Activated T-cell treated with anti-CD3 and anti-CD28 coated beads for 4 hours (primary cell): ENCODE data around the gene PPM1A.

ENCODE experiments used
- DNase-seq: peaks from one replicate; pipeline ENCODE4 v3.0.0-alpha.2; 2020

Gene PPM1A

DNA sequence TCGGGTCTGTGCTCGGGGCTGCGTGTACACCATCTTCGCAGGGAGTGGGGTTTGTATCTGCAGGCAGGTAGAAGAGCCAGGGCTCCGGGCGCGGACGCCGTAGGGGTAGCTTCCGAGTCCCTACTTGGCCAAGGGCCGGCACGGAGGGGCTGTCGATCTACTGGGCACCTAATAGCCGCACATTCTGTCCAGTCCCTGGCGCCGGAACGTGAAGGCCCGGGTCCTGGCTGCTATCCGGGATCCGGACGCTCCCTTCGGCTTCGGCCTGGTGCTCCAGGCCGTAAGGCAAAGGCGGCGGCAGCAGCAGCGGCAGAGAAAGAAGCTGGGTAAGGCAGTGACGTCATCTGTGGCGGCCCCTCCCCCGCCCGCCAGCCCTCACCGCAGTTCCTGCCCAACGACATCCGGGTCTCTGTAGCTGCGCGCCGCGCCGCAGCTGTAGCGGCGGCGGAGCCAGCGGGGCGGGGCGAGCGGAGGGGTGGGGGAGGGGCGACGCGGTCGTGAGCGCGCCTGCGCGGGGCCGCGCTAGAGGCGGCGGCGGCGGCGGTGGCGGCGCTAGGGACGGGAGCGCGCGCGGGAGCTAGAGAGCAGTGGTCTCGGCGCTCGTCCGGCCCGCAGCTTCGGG is at the start of gene PPM1A:
TSS of gene PPM1A (plus strand) at position 525 of the 622 bp plus-strand sequence. CDS start 33,483 bp downstream, outside the sequence.
- peak; percentile 92 for DNase-seq

- no peak for DNase-seq
These were observed 49.7 kb upstream of the PPM1A start for GRCh38 chr14:60199321-60199720.

- DNase-seq: no peak
These were observed 44.7 kb upstream of the PPM1A start for GRCh38 chr14:60204104-60204842.

GRCh38 chr14:60204843-60205774 is 43.9 kb upstream of the PPM1A start:
- DNase-seq: no peak

DNA sequence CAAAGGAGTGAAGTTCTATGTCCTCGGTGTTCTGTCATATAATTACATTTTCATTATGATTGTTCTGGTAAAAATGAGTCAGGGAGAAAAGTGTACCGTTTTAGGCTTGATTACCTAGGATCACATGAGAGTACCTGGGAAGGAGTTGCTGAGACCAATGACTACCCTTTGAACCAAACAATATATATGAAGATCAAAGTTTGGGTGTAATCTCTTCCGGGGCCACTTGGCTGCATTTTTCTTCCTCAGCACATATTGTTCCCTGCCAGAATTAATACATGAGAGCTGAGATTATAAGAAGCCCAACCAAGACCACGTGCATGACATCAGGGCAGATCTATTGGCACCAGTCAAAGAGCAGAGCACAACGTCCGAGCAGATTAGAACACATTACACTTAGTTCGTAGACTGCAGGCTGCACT is 42.8 kb upstream of the PPM1A start:
- DNase-seq: no peak

DNA sequence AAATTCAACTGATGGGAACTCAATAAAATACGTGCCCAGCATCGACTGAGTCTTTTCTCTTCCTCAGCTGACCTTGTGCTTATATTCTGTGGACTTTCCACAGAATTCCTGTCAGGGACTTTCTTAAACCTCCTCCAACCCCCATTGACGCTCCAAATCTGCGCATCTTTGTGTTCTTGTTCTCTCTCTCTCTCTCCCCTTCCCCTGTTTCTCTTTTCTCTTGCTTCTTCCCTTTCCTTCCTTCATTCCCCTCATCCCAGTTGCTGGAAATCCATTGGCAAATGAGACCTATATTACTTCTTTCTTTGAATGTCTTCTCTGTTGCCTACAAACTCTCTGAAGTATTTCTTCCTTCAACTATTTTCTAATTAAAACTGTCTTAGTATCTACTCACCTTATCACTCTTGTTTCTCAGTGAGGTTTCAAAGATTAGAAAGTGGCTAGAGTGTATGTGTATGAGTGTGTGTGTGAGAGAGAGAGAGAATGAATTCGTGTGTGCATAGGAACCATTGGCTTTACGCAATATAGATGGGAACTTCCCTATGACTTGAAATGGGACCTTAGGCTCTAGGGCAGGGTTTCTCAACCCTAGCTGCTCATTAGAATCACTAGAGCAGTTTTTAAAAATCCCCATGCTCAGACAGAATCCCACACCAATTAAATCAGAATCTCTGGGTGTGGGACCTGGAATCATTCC is 42.0 kb upstream of the PPM1A start:
- DNase-seq: no peak

DNA sequence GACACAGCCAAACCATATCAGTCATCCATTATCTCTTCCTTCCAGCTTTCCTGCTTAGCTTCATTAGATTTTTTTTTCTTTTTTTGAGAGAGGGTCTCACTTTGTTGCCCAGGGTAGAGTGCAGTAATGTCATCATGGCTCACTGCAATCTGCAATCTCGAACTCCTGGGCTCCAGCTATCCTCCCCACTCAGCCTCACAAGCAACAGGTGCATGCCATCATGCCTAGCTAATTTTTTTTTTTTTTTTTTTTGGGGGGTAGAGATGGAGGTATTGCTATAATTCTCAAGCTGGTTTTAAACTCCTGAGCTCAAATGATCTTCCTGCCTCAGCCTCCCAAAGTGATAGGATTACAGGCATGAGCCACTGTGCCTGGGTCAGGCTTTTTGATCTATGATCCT is 38.3 kb upstream of the PPM1A start:
- DNase-seq: no peak

DNA sequence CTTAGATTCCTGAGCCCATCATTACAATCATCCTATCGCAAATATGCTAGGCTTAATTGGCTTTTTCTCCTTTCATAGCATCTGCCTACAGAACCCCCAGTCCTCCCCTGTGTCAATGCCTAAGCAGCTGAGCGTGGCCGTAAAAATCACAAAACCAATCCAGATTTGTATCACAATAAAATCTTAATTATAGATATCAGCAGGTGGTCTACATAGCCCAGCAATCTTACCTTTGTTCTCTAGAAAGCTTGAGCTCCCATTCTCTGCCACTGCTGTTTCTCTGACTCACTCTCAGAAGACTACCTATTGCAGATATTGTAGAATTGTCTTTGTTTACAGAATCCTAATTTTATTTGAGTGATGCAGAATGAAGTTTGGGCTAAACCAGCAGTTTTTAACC is 37.9 kb upstream of the PPM1A start:
- no peak for DNase-seq

DNA sequence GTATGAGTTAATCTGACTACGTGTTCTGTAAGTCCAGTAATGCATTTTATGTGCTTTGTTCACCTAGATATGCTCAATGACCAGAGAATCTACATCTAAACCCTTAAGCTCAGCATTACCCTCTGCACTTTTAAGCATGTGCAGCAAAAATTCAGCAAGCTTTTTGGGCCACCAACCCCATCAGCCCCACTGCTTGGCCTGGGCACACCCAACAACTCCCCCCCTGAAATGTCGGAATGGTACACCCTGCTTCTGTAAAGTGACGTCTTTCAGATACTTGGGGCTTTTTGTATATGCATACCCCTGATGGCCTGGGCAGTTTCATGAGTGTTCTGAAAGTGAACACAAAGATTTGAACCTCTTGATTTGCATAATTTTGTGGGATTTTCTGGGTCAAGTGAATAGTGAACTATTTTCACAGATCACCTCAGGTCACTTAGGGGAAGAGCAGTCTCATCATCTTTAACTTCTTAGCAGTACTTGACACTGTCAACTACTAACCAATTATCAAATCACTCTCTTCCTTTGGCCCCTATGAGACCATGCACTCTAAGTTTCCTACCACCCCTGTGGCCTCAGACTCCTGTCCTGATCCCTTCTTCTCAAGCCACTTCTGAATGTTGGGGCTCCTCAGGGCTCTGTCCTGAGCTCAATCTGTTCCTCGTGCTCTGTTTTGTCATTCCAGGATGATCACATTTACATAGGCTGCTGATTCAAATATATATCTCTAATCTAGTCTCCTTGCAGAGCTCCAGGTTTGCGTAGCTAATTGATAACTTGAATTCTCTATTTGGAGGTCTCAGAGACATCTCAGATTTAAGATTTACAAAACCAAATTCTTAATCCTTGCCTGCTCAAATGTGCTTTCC is 36.3 kb upstream of the PPM1A start:
- DNase-seq: no peak

DNA sequence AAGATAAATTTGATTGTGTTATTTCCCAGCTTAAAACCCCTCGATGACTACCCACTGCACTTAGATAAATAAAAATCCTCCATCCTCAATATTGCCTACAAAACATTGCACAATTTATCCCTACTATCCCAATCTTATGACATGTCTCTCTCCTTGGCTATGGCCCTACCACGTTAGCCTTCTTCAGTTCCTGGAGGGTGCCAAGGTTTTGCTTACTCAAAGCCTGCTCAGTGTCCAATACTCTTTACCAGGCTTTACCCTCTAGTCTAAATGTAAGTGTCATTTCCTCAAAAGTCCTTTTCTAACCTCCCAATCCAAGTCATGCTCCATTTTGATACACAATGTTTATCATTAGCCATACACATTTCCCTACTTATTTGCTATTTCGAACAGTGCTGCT is 35.0 kb upstream of the PPM1A start:
- no peak for DNase-seq

DNA sequence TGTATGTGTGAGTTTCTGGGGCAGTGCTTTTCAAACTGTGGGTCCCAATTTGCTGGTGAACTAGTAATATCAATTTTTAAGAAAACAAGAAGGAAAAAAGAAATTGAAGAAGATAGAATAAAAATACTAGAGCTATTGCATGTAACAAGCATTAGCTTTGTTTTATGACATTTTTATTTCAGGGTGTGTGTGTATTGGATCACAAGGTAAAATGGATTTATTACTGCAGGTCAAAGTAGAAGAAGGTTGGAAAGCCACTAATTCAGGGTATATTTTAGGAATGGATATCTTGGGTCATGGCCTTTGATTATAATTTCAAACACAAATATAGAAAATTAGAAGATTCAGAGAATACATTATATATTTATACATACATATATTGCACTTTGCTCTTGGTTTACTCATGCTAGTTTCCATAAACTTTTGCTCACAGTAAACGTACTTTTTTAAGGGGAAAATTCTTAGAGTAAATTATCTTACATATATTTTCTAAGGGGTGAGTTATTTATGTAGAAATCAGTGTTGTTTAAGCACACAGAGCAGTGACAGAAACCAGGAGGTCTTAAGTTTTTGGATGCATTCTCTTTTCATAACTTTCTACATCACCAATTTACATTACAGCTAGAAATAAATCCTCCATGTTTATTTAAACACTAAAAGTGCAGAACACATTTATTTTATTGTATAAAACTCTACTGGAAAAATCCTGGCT is 34.5 kb upstream of the PPM1A start:
- DNase-seq: no peak

DNA sequence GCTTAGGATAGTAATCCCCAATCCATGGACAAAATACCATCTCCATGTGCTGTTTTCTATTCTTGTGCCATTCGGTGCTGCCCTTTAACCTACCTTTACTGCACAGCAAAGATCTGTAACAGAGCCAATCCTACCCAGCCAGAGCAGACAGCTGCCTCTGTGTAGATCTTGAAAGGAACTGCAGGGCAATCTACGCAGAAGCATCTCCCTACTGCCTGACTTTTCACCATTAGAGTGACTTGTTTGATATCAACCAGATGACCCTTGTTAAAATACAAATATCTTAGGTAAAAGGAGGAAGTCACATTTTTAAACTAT is 33.9 kb upstream of the PPM1A start:
- DNase-seq: no peak

GRCh38 chr14:60215520-60216420 is 33.3 kb upstream of the PPM1A start:
- no peak for DNase-seq

DNA sequence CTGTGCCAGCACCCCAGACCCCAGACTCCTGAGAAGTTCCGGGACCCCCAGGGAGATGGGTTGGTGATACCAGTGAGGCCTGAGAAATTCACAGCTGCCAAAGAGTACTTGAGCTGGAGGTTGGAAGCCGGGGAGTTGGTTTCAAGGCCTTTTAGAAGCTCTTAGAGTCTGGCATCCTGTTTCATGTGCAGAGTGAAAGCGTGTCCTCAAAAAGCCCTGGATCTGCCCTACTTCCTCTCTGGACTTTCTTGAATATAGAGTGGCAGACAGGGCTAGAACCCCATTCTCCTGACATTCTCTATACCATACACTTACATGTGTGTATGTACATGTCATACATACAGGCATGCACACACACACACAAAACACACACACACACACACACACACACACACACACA is 31.3 kb upstream of the PPM1A start:
- no peak for DNase-seq

DNA sequence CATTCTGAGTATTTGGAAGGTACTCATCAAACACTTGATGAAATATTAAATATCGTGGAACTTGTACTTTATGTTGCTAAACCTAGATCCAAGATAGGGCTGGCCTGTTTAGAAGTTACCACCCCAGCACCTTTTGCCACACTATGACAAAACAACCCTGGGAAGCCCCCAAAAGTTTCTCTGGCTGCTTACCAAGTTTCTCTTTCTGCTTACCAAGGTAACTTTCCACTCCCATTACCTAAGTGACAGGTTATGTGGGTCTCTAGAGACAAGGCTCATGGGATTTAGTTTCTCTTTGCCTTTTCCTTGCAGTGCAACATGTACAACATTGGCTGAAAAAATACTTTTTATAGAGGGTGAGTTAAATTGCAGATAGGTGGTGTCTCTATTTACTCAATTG is 28.9 kb upstream of the PPM1A start:
- DNase-seq: no peak

GRCh38 chr14:60220917-60221316 is 28.1 kb upstream of the PPM1A start:
- no peak for DNase-seq

DNA sequence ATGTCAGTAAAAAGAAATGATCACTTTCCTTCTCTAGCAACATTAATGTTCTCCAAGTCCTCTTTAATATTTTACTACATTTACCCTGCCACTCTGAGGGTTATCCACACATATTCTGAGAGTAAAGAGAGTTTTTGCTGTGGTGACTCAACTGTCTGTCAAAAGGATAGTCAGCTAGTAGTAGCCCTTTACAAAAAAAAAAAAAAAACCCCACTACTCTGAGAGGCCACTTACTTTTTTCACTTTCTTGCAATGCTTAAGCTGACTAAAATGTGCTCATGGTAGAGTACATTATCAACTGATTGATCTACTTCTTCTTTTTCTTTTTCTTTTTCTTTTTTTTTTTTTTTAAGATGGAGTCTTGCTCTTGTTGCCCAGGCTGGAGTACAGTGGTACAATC is 27.6 kb upstream of the PPM1A start:
- no peak for DNase-seq

DNA sequence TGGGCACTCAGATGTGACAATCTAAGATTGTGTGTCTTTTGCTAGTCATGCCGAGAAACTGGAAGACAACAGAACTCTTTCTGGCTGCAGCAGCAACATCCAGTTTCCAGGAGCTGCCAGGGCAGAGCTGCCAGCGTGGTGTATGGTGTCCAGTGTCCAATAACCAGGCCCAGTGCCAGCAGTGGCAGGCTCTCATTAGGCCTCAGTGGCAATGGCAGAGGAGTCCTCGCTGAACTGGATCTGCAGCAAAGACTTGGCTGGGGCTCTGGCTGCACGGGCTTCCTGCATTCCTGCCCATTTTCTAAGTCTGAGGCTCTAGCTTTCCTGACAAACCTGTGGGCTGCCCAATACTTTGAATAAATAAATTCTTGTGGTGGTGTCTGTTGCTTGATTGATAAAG is 26.2 kb upstream of the PPM1A start:
- no peak for DNase-seq

GRCh38 chr14:60225265-60225664 is 23.8 kb upstream of the PPM1A start:
- DNase-seq: no peak

DNA sequence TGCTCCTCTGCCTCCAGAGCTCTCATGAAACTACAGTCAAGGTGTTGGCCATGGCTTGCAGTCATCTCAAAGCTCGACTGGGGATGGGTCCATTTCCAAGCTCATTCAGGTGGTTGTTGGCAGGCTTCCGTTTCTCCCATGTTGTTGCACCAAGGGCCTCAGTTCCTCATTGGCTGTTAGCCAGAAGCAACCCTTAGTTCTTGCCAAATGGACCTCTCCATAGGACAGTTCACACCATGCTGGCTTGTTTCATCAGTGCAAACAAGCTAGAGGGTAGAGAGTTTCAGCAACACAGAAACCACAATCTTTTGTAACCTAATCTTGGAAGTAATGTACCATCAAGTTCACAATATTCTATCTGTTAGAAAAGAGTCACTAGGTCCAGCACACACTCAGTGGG is 22.7 kb upstream of the PPM1A start:
- DNase-seq: no peak
